ENCODE results near the gene KCTD1.
A peak's percentile ranks its signal among the peaks of the same experiment; 100 is the strongest.

Gene KCTD1

DNA sequence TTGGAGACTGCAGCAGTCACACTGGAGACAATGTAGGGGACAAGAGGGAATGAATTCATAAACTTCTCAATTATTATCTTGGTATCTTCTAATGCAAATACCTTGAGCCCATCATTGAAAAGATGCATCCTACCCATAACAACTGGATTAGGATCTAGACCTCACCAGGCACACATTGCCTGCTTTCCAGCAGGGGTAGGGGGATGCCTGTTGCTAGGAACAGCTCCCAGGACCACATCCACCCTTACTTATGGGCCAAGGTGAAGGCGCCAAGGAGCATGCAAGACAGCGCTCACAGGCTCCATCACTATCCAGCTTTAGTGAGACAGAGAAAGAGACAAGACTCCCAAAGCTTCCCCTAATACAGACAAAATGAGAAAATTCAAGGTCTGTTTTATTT, 24.4 kb downstream of the KCTD1 start:
- no peak for DNase-seq (ENCODE audit: low spot score)

DNA sequence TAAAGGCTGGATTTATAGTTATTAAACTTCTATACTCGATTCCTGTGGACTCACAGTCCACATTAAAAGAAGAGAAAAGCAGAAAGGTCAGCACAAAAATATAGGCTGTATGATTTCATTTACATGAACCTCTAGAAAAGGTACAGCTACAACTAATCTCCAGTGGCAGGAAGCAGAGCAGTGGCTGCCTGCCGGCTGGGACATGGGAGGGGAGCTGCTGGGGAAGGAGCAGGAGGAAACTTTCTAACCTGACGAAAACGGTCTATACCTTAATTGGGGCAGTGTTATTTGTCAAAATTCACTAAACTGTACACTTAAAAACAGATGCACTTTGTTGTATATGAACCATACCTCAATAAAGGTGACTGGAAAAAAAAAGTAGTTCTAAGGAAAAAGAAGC, 26.7 kb downstream of the KCTD1 start:
- DNase-seq (ENCODE audit: low spot score), result no peak

DNA sequence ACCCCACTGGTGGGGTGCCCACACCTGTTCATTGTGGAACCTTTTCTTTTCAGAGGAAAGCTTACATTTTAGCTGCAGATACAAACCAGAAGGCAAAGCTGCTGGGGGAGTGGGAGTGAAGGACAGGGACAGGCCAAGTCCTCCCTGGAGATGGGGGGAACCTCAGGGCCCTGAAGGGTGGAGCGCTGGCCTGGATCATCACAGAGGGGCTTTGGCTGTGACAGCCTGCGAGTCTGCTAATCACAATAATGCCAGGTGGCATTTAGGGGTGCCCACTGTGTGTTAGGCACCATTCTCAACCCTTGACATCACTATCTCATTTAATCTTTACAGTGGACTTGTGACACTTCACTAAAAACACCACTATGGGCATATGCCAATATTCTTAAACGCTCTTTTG, 27.4 kb downstream of the KCTD1 start:
- no peak for DNase-seq (ENCODE audit: low spot score)

DNA sequence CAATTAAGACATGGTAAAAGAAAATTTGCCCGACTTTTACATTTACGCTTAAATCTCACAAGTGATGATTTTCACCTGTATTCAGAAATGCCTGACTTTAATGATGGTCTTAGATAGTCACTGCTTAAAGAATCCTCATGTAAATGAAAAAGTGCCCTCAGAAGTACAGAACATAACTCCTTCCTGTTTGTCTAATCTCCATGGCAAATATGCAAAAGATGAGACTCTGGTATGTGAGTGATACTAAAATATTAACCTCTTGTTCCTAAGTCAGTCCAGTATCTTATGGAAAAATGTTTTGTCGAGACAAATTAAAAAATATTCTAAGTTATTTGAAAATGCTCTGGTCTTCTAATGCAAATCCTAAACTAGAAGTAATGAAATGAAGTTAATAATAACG, 29.2 kb downstream of the KCTD1 start:
- no peak for DNase-seq (ENCODE audit: low spot score)

DNA sequence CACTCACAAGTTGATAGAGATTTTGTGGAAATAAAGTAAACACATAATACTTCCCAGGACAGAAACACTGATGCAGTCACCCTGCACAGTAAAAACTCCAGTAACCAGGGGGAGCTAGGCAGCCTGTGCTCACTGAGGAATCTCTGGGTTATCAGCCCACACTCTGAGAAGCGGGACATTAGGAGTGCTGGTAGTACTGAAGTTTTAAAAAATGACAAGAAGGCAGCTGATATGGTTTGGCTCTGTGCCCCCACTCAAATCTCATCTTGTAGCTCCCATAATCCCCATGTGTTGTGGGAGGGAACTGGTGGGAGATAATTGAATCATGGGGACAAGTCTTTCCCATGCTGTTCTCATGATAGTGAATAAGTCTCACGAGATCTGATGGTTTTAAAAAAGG, 31.4 kb downstream of the KCTD1 start:
- no peak for DNase-seq (ENCODE audit: low spot score)

DNA sequence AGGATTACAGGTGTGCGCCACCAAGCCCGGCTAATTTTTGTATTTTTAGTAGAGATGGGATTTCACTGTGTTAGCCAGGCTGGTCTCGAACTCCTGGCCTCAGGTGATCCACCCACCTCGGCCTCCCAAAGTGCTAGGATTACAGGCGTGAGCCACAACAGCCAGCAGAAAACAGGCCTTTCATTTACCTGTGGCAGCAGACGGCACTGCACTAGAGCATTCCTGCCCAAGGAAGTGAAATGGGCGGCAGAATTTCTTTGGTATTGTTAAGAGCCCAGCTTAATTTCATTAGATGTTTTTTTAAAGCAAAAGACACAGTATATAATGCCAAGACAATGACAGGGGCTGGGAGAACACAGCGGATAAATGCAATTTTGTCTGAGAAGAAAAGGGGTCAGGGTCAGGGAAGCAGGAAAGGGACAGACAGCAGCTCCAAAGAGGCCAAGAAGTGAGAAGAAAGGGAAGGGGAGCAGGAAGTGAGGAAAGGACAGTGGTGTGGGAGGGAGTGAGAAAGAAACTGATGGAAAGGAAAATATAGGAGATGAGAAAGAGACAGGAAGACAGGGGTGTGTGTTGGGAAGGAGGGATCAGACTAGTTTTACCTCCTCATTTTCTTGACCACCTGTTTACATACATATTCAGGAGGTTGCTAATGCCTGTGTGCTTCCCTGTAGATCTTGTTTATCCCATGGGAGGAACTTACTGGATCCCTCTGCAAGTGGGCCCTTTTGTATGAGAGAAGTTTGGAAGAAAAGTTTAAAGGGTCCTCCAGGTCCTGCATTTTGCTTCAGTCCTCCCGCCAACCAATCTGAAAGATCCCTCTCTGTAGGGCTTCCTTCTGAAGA, 32.5 kb downstream of the KCTD1 start:
- DNase-seq (ENCODE audit: low spot score), result no peak

DNA sequence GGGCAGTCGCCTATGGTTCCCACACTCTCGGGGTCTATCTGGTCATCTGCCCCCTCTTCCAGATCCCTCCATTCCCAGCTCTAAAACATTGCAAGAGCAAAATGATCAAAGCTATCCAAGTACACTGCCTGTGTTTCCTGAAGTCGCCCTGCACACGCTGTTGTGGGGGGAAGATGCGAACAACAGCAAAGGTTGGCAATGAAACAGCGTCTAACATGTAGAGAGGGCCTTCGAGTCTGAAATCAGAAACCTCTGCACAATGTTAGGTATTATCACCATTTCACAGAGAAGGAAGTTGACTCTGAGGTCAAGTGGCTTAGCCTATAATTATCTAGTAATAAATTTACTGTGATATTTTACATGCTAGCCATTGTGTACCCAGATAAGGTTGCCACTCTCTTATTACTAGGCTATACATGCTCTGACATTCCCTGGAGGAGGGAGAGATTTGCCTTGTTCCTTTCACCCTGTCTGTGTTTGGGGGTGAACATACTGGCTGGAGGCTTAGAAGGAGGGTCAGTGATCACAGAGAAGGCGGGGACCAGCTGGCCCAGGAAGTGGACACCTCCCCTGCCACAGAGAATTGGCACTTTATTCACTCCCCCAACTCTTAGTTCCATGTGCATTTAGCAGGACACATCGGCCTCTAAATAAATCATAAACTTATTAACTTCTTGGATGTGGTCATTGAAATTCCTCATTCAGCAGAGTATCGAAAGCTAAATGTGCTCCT, 36.8 kb downstream of the KCTD1 start:
- no peak for DNase-seq (ENCODE audit: low spot score)

DNA sequence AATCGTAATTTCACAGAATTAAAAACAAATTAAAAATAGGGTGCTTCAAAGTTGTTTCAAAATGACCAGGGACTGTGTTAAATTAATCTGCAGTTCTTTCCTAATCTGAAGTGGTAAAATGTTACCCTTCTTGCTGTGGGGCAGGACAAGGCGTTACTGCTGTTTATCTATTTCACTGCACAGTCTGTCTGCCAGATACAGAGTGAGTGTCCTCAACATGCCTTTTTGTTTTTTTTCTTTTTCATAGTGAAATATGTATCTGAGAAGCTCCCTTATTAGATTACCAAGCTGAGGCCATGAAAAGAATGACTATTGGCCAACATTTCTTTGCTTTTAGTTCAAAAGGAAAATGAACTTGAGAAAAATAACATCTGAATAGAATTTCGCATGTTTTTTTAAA, 38.0 kb downstream of the KCTD1 start:
- no peak for DNase-seq (ENCODE audit: low spot score)

DNA sequence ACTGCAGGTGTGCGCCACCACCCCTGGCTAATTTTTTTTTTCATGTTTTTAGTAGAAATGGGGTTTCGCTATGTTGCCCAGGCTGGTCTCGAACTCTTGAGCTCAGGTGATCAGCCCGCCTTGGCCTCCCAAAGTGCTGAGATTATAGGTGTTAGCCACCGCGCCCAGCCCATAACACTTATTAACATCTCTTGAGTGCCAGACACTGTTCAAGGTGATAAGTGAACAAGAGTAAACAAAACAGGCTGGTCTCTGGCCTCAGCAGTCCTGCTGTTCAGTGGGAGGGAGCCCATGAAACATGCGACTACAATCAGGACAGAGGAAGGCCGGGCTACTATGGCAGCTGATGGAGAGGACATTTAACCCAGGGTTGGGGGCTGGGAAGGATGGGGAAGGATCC, 42.3 kb downstream of the KCTD1 start:
- no peak for DNase-seq (ENCODE audit: low spot score)

DNA sequence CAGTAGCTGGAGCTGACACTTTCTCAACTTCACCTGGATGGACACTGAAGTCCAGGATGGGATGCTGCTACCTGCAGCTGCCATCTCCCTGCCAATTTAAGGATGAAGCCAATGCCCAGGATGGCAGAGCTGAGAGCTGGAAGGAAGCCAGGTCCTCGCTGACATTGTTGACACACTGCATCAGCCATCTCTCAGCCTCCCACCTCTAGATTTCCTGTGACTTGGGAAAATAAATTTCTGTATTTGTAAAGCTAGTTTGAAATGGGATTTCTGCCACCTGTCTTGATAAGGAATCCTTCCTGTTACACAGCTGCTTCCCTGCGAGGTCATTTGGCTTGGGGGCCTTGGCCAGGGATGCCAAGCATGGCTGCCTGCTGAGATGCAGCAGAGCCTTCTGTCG, 43.5 kb downstream of the KCTD1 start:
- DNase-seq (ENCODE audit: low spot score), result no peak

DNA sequence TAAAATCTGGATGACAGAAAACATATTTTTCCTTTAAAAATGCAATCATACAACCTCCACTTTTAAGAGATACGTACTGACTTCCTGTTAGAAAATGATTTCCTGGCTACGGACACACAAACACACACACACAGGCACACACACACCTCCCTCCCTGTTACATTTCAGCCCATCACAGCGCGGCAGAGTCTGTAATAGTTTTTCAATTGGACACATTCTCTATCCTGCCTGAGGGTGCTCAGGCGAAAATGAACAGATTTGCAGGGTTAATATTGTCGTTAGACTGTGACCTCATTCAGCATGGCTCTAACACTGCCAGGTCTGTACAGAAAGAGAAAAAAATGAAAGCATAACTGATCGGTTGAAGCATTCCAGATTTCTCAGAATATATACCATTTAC, 45.0 kb downstream of the KCTD1 start:
- no peak for DNase-seq (ENCODE audit: low spot score)

DNA sequence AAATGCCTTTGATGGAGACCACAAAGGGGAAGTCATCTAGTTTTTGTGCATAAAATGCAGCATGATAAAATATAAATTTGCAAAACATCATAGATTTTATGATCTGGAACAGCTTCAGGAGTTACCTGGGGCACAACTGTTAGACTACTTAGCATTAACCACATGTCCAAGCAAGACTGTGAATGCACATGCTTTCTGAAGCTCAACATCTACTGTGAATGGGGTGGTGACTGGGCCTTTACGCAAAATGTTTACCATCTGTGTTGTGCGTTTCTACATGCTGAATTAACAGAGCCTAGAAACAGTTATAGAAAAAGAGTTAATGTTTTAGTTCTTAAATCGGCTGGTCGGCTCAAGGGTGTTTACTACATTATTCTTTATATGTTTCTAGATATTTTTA, 45.5 kb downstream of the KCTD1 start:
- DNase-seq (ENCODE audit: low spot score), result no peak

DNA sequence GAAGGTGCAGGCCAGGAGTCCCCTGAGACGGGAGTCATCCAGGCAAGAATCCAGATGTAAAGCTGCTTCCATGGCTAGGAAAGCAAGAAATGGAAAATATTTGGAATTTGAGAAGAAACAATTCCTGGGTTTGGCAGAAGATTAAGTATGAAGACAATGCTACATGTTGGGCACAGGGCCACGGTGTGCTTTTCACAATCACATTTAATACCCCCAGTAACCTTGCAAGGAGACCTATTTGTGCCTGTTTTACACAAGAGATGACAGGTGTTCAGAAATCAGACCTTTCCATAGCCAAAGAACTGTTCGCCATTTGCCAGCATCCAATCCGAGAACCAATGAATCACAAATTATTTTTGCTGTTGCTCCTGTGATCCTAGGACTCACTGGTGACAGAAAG, 50.5 kb downstream of the KCTD1 start:
- DNase-seq (ENCODE audit: low spot score), result no peak

DNA sequence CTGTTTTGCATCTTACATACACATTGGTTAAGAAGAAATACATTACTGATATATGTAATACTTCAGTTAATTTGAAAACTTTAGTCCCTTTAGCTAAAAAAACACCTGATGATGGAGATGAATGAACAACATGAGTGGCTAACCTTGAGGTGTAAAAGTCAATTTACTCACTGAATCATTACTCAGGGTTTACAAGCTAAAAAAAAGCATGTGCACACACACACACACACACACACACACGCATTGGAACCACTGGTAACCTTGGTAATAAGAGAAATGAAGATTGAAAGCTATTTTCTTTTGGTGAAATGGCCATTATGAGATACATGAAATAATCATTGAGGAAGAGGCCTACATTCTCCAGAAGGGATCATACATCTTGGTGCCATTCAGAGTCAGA, 51.8 kb downstream of the KCTD1 start:
- DNase-seq (ENCODE audit: low spot score), result no peak

DNA sequence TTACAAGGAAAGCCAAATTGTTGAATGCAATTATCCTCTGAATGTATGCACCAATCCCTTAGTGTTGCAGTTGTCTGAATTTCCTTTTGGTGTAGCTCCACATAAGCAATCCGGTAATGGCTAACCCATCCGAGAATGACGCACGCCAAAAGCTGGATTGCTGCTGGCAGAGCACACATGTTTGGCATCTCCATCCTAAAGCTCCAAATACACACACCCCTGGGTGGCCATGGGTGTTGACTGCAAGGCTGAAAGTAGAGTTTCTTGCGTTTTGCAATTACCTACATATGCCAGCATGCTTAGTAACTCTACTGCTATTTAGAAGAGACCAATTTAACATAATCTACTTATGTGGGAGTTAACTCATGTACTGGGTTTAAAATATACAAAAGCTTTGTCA, 53.1 kb downstream of the KCTD1 start:
- no peak for DNase-seq (ENCODE audit: low spot score)

DNA sequence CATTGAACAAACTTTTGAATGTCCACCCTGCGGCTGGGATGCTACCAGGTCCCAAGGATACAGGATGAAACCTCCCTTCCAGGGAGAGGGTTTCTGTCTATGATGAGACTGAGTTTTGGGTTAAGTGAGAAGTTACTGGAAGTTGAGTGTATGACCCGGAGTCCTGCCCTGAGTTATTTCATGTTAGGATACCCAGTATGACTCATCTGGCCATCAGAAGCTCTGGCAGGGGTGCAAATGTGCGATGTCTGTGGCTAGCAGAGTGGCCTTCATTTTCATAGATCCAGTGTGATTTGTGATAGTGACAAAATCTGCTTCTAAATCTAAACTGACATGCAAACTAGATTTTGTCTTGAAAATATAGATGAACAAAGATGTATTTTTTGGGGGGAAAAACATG, 55.3 kb downstream of the KCTD1 start:
- no peak for DNase-seq (ENCODE audit: low spot score)

DNA sequence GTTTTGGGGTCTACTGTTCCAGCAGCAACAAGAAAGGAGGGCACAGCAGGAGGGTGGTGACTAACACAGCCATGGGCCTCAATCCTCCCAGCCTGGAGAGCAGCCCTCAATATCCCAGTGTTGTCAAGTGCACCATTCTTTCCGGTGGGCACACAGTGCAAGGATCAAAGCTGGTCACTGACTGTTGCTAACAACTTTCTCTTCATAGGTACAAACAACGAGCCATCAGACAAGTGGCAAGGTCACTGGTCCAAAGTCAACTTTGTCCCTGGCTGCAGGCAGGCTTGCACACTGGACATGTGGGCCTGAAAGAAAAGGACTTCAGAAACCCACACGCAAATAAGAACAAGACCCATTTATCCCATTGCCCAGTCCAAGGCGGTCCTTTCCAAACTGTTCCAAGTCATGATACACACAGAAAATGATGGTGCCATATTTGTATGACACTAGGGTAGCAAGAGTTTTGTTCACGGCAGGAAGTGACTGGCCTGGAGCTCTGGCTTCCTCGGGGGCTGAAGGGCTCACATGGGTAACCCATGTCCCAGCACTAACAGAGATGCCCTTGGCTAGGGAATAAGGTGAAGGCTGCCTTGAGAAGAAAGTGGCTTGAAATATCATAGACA, 57.0 kb downstream of the KCTD1 start:
- DNase-seq (ENCODE audit: low spot score), result no peak

DNA sequence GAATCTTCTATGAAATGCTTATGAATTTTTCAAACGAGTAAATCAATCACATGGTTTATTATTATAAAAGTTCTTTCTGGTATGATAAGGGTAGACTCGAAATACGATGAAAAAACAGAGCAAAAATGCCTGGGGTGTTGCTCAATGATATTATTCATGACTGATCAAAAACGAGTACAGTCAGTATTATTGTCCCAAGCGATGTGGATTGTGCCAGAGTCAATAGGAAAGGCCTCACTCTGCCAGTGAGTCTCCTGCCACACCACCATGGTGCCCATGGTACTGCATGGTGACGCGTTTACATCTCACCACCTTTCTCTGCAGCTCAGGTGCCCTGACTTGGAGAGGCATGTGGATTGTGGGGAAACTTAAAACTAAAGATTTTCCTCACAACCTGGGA, 58.5 kb downstream of the KCTD1 start:
- no peak for DNase-seq (ENCODE audit: low spot score)

DNA sequence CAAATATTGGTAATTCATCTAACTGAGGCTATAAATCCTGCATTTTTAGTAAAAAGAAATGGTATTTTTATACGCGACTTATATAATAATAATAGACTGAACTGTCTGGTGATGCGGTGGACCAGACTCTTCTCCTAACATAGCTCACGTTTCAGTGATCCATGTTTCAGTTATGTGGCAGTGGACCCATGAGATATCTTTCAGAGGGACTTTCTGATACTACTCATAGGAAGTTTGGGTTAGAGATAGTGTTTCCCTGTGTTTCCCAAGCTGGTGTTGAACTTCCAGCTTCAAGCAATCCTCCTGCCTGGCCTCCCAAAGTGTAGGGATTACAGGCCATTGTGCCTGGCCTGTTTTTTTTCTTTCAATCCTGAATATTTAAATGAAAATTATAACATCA, 59.2 kb downstream of the KCTD1 start:
- DNase-seq (ENCODE audit: low spot score), result no peak

DNA sequence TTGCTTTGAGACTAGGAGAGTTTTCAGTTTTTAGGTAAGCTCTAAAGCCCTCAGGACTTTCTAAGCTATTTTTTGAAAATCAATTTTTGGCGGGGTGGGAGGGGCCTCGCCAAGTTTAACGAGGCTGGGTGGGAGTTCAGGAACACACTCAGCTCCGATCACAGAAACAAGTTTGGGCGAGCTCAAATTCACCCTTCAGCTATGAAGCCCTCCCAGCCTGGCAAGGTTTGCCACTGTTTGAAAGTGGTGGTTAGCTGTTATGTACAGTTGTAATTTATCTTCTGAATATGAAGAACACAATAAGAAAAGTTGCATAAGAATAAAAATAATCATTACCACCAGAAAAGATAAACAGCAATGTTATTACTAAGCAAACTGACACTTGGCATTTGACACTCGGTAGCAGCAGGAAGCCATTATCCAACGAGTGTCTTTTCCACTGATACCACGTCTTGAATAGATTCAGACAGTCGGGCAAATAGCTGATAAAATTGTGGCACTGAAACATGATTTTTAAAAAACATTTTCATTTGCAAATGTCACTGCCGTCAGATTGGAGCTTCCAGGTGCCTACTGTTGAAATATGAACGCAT, 59.8 kb downstream of the KCTD1 start:
- no peak for DNase-seq (ENCODE audit: low spot score)

DNA sequence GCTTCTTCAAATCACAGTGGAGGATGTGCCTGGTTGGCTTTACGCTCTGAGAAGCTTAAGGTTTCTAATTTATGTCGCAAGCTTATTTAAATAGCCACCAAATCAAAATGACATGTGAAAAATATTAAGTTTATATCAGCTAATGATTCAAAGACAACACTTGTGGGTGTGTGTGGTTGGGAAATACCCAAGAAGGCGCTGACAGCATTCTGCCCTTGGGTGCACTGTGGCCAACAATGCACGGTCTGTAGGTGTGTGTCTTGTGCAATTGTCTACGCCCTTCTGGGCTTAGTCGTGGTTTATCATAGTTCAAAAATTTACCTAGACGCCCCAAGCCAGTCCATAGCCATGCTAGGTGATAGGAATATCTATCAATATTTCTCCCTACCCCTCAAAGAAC, 60.9 kb downstream of the KCTD1 start:
- DNase-seq (ENCODE audit: low spot score), result peak; percentile 53

DNA sequence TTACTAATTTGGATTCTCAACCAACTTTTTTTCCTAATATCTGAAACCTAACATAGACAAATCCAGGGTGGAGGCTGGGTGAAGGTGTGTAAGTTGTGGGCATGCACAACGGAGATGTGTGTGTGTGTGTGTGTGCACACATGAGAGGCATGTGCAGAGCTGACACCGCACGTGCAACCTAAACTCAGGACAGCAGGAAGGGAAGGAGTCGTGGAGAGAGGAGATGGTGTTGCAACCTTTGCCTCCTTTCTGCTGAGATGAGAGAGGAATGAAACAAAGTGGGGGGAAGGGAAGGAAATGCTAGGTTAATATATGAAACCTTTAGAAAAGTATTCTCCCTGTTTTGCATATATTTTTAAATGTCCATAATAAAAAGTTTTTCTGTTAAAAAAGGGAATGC, 64.7 kb downstream of the KCTD1 start:
- DNase-seq (ENCODE audit: low spot score), result no peak

DNA sequence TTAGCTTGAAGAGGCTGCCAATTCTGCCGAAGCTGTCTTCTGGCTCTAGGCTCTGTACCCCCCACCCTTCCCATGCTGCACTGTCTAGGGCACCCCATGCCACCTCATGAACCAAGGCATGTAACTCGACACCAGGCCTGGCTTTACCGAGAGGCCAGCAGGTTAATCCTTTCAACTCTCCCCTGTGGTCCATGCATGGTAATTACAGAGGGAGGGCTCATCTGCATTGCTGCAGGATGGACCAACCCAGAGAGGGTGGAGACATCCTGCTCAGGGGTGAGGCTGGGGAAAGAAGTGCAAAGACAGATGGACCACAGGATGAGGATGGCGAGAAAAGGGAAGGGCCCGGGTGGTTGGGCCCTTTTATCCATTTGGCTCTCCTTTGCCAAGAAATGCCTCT, 65.8 kb downstream of the KCTD1 start:
- peak; percentile 50 for DNase-seq (ENCODE audit: low spot score)

Measured in LoVo (cell line).